ENCODE results near the gene PDIK1L. TPM values are rescaled to one million over a fixed set of nuclear protein-coding genes. Genes with fewer than 3 reads are reported as not detected.
A peak's percentile ranks its signal among the peaks of the same experiment; 100 is the strongest.

The PDIK1L gene
- polyA plus RNA-seq, 1 donor (not counting 4 experiments of a cell fraction or from before 2014, with no cell fraction given): 2.8 TPM

DNA sequence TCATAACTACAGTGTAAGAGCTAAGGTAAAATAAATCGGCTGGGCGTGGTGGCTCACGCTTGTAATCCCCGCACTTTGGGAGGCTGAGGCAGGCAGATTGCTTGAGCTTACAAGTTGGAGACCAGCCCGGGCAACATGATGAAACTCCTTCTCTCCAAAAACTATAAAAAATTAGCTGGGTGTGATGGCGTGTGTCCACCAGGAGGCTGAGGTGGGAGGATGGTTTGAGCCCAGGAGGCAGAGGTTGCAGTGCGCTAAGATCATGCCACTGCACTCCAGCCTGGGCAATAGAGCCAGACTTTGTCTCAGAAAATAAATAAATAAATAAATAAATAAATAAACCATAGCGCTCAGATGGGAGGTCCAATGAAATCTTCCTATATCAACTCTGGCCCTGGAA lies 30.5 kb downstream of the PDIK1L start:
- Histone ChIP-seq H3K9me3 (ENCODE audit: control insufficient read depth, low read depth, low read length) (no peaks in the 10 kb centered on the region), H3K4me2 (ENCODE audit: control insufficient read depth, extremely low read depth, insufficient read depth, low read depth, low read length) (no peak overlapping the region), H3K27me3 (ENCODE audit: control insufficient read depth, extremely low read depth, insufficient read depth, low read length) (no peaks in the 10 kb centered on the region), H3K9me1 (ENCODE audit: control insufficient read depth, extremely low read depth, insufficient read depth, low read length) (no peaks in the 10 kb centered on the region), H3K36me3 (ENCODE audit: control insufficient read depth in 2 of 2, extremely low read depth in 1 of 2, insufficient read depth in 2 of 2, low read length in 2 of 2) (no peaks in the 10 kb centered on the region), H3K4me1 (ENCODE audit: control insufficient read depth, extremely low read depth, insufficient read depth, low read length) (no peaks in the 10 kb centered on the region), H2AFZ (ENCODE audit: control insufficient read depth, low read length) (peak overlapping the region; percentile 15), H3K9ac (ENCODE audit: control insufficient read depth, extremely low read depth, insufficient read depth, low read length) (no peak overlapping the region), H3K27ac (ENCODE audit: control insufficient read depth, insufficient read depth, low read length) (no peak overlapping the region), H4K20me1 (ENCODE audit: control insufficient read depth, extremely low read depth, insufficient read depth, low read length) (no peaks in the 10 kb centered on the region), H3K4me3 (ENCODE audit: control insufficient read depth in 2 of 3, extremely low read depth in 1 of 3, insufficient read depth in 2 of 3, low read depth in 1 of 3, low read length in 3 of 3) (no peak overlapping the region), H3K79me2 (ENCODE audit: control insufficient read depth, insufficient read depth, low read length) (no peaks in the 10 kb centered on the region)
- dilution Hi-C loops (cut with MboI; ENCODE audit: extremely low pct_ligation_motif_present, low sequenced_read_pairs): no loop called here
- TF ChIP-seq, protein P1, sequence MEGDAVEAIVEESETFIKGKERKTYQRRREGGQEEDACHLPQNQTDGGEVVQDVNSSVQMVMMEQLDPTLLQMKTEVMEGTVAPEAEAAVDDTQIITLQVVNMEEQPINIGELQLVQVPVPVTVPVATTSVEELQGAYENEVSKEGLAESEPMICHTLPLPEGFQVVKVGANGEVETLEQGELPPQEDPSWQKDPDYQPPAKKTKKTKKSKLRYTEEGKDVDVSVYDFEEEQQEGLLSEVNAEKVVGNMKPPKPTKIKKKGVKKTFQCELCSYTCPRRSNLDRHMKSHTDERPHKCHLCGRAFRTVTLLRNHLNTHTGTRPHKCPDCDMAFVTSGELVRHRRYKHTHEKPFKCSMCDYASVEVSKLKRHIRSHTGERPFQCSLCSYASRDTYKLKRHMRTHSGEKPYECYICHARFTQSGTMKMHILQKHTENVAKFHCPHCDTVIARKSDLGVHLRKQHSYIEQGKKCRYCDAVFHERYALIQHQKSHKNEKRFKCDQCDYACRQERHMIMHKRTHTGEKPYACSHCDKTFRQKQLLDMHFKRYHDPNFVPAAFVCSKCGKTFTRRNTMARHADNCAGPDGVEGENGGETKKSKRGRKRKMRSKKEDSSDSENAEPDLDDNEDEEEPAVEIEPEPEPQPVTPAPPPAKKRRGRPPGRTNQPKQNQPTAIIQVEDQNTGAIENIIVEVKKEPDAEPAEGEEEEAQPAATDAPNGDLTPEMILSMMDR (optimal IDR thresholded peaks at IDR 0.05 in 1 of 3, IDR thresholded peaks at IDR 0.05 in 1 of 3, conservative IDR thresholded peaks at IDR 0.05 in 1 of 3; ENCODE audit: extremely low read depth in 1 of 3, insufficient read depth in 2 of 3, low read length in 3 of 3): no peak
- no peak for TF ChIP-seq EZH2 (IDR thresholded peaks at IDR 0.05; ENCODE audit: low read length)
- FAIRE-seq (no peak), DNase-seq (ENCODE audit: low read depth, low spot score) (no peak)

DNA sequence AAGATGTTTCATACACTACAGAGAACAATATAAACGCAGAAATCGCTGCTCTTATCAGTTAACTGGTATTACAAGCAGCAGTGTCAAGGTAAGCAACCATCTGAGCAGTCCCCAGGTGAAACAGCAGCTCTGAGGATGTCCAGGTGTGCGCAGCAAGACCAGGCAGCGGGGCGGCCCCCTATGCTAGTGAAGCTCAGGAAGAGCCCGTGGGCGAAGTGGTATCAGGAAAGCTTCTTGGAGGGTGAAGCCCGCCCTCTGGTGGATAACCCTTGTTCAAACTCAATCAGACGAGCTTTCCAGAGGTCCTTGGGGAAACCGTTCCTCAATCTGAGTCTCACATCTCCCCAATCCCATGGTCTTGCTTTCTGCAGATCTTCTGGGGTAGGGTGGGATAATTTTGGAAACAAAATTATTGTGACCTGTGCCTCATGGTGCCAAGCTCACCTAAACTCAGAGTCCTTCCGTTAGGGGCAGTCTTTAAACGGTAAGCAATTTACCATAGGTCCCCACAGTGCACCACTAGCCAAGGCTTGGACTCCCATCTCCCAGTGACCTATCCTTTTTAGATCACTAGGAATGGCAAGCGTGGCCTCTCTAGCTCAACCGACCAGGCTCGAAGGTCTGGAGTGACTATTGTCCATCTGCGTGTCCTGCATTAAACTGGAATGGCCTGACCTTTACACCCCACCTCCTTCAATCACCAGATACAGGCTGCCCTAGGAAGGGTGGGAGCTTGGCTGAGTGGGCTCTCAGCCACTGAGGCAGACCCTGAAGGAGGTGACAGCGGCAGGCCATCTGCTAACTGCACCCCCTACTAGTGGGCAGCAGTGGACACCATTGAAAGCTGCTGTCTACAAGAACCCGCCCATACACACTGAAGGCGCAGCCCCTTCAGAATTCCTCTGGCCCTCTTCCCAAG lies 33.7 kb downstream of the PDIK1L start:
- Histone ChIP-seq H3K27ac (ENCODE audit: control insufficient read depth, insufficient read depth, low read length) (no peak overlapping the region), H3K9me3 (ENCODE audit: control insufficient read depth, low read depth, low read length) (no peaks in the 10 kb centered on the region), H3K9me1 (ENCODE audit: control insufficient read depth, extremely low read depth, insufficient read depth, low read length) (no peaks in the 10 kb centered on the region), H3K27me3 (ENCODE audit: control insufficient read depth, extremely low read depth, insufficient read depth, low read length) (no peaks in the 10 kb centered on the region), H3K4me2 (ENCODE audit: control insufficient read depth, extremely low read depth, insufficient read depth, low read depth, low read length) (no peak overlapping the region), H3K9ac (ENCODE audit: control insufficient read depth, extremely low read depth, insufficient read depth, low read length) (no peak overlapping the region), H3K79me2 (ENCODE audit: control insufficient read depth, insufficient read depth, low read length) (no peaks in the 10 kb centered on the region), H3K4me3 (ENCODE audit: control insufficient read depth in 2 of 3, extremely low read depth in 1 of 3, insufficient read depth in 2 of 3, low read depth in 1 of 3, low read length in 3 of 3) (no peak overlapping the region), H4K20me1 (ENCODE audit: control insufficient read depth, extremely low read depth, insufficient read depth, low read length) (no peaks in the 10 kb centered on the region), H3K4me1 (ENCODE audit: control insufficient read depth, extremely low read depth, insufficient read depth, low read length) (no peaks in the 10 kb centered on the region), H3K36me3 (ENCODE audit: control insufficient read depth in 2 of 2, extremely low read depth in 1 of 2, insufficient read depth in 2 of 2, low read length in 2 of 2) (no peaks in the 10 kb centered on the region), H2AFZ (ENCODE audit: control insufficient read depth, low read length) (no peak overlapping the region)
- dilution Hi-C loops (cut with MboI; ENCODE audit: extremely low pct_ligation_motif_present, low sequenced_read_pairs): no loop called here
- DNase-seq (ENCODE audit: low read depth, low spot score) (peak; percentile 65), FAIRE-seq (peak; percentile 91)
- TF ChIP-seq EZH2 (IDR thresholded peaks at IDR 0.05; ENCODE audit: low read length): no peak
- TF ChIP-seq, protein P1 (optimal IDR thresholded peaks at IDR 0.05 in 1 of 3, IDR thresholded peaks at IDR 0.05 in 1 of 3, conservative IDR thresholded peaks at IDR 0.05 in 1 of 3; ENCODE audit: extremely low read depth in 1 of 3, insufficient read depth in 2 of 3, low read length in 3 of 3): peak; percentile 72 to 83 (median 81)

All from keratinocyte (primary cell).